ENCODE data around the gene DMD. TPM values are rescaled to one million over a fixed set of nuclear protein-coding genes. Genes with fewer than 3 reads are reported as not detected.

The DMD gene
- polyA plus RNA-seq, 2 of the 4 experiments (the other 2 are of a cell fraction): 0.03 TPM; not detected in 1

- no peak for ATAC-seq
- no peak overlapping the region for H3K4me2 ChIP-seq
- TF ChIP-seq CHD4 (IDR thresholded peaks at IDR 0.05; ENCODE audit: borderline replicate concordance): no peak
- no peak for TF ChIP-seq GATA3 (IDR thresholded peaks at IDR 0.05; ENCODE audit: borderline replicate concordance)
- TF ChIP-seq JUN (IDR thresholded peaks at IDR 0.05): no peak
- TF ChIP-seq MAZ (IDR thresholded peaks at IDR 0.05; ENCODE audit: borderline replicate concordance, low read depth, low read length): no peak
- CTCF ChIA-PET: interaction anchor here (1.1 kb wide), 1 partner anchor 10 kb away, joined by 5 read pairs; no protein-coding TSS in a partner anchor
- 23% methylated on average over 3 of the region's 3 CpGs for WGBS (ENCODE audit: missing lambda C conversion rate)
- H3K4me1 ChIP-seq: no peaks in the 10 kb centered on the region
- FAIRE-seq: no peak
- H3K4me3 ChIP-seq: no peak overlapping the region
- POLR2A ChIA-PET: no interaction called here
- DNase-seq (ENCODE audit: low read depth in 1 of 2, low spot score in 1 of 2): no peak
- H3K27ac ChIP-seq: no peak overlapping the region
- no peaks in the 10 kb centered on the region for H3K9me3 ChIP-seq
These were observed 1987.5 kb downstream of the DMD start for GRCh38 chrX:31223817-31224216.

GRCh38 chrX:31222946-31223345, 1988.4 kb downstream of the DMD start:
- Histone ChIP-seq H3K27ac (no peak overlapping the region), H3K4me1 (no peaks in the 10 kb centered on the region), H3K4me3 (no peak overlapping the region), H3K9me3 (no peaks in the 10 kb centered on the region), H3K4me2 (no peak overlapping the region)
- ChIA-PET CTCF (no interaction called here), POLR2A (no interaction called here)
- no peak for DNase-seq (ENCODE audit: low read depth in 1 of 2, low spot score in 1 of 2)
- no peak for ATAC-seq
- no peak for TF ChIP-seq NFE2L2 (conservative IDR thresholded peaks at IDR 0.05; ENCODE audit: low read length)
- no peak for TF ChIP-seq TFCP2L1 (CRISPR knock-in tag; IDR thresholded peaks at IDR 0.05)
- TF ChIP-seq RARB (CRISPR knock-in tag; IDR thresholded peaks at IDR 0.05): no peak
- no peak for TF ChIP-seq CTCF (IDR thresholded peaks at IDR 0.05)
- no peak for TF ChIP-seq HDAC2 (IDR thresholded peaks at IDR 0.05)
- TF ChIP-seq CBX2 (IDR thresholded peaks at IDR 0.05; ENCODE audit: borderline replicate concordance, low read depth): no peak
- TF ChIP-seq FOSL2 (IDR thresholded peaks at IDR 0.05): no peak
- no peak for TF ChIP-seq FOSL2 (CRISPR knock-in tag; IDR thresholded peaks at IDR 0.05)
- TF ChIP-seq FOSB (CRISPR knock-in tag; IDR thresholded peaks at IDR 0.05): no peak
- TF ChIP-seq ZC3H11A (IDR thresholded peaks at IDR 0.05): no peak
- no peak for TF ChIP-seq CBX8 (IDR thresholded peaks at IDR 0.05)
- TF ChIP-seq KDM1A (IDR thresholded peaks at IDR 0.05; ENCODE audit: low read depth): no peak
- TF ChIP-seq POLR2A (IDR thresholded peaks at IDR 0.05; ENCODE audit: low read length): no peak
- no peak for TF ChIP-seq BHLHE40 (IDR thresholded peaks at IDR 0.05; ENCODE audit: low read depth, low read length)
- TF ChIP-seq RNF2 (IDR thresholded peaks at IDR 0.05; ENCODE audit: borderline replicate concordance, low read depth): no peak
- FAIRE-seq: no peak
- 45% methylated on average over 6 of the region's 6 CpGs for WGBS (ENCODE audit: missing lambda C conversion rate)

GRCh38 chrX:31219174-31219573, 1992.2 kb downstream of the DMD start:
- no peaks in the 10 kb centered on the region for H3K4me1 ChIP-seq
- no peak overlapping the region for H3K4me3 ChIP-seq
- CTCF ChIA-PET: no interaction called here
- H3K27ac ChIP-seq: no peak overlapping the region
- WGBS (ENCODE audit: missing lambda C conversion rate): 0% methylated on average over 6 of the region's 6 CpGs
- ATAC-seq (no peak), DNase-seq (ENCODE audit: low read depth in 1 of 2, low spot score in 1 of 2) (no peak), FAIRE-seq (no peak)
- POLR2A ChIA-PET: no interaction called here
- TF ChIP-seq HEYL (CRISPR knock-in tag; IDR thresholded peaks at IDR 0.05) (no peak), KDM1A (IDR thresholded peaks at IDR 0.05; ENCODE audit: low read depth) (no peak), ZFP36 (IDR thresholded peaks at IDR 0.05; ENCODE audit: borderline replicate concordance, partially characterized antibody) (no peak)
- H3K9me3 ChIP-seq: no peaks in the 10 kb centered on the region
- no peak overlapping the region for H3K4me2 ChIP-seq

- FAIRE-seq (no peak), DNase-seq (ENCODE audit: low read depth in 1 of 2, low spot score in 1 of 2) (no peak), ATAC-seq (no peak)
- TF ChIP-seq PBX3 (IDR thresholded peaks at IDR 0.05): no peak
- TF ChIP-seq CHD4 (IDR thresholded peaks at IDR 0.05; ENCODE audit: borderline replicate concordance): no peak
- TF ChIP-seq RNF2 (IDR thresholded peaks at IDR 0.05; ENCODE audit: borderline replicate concordance, low read depth): no peak
- no peak for TF ChIP-seq FOXS1 (CRISPR knock-in tag; IDR thresholded peaks at IDR 0.05)
- TF ChIP-seq RFX5 (IDR thresholded peaks at IDR 0.05): no peak
- TF ChIP-seq CHD2 (IDR thresholded peaks at IDR 0.05; ENCODE audit: low read length, partially characterized antibody): no peak
- TF ChIP-seq ZFP36 (IDR thresholded peaks at IDR 0.05; ENCODE audit: borderline replicate concordance, partially characterized antibody): no peak
- no peak for TF ChIP-seq CTCF (IDR thresholded peaks at IDR 0.05)
- TF ChIP-seq PHF8 (IDR thresholded peaks at IDR 0.05; ENCODE audit: borderline replicate concordance, low read depth): no peak
- TF ChIP-seq MAFK (IDR thresholded peaks at IDR 0.05; ENCODE audit: partially characterized antibody): no peak
- TF ChIP-seq SREBF2 (IDR thresholded peaks at IDR 0.05): no peak
- no peak for TF ChIP-seq ESRRA (IDR thresholded peaks at IDR 0.05; ENCODE audit: borderline replicate concordance, low read length)
- CTCF ChIA-PET: no interaction called here
- POLR2A ChIA-PET: no interaction called here
- Histone ChIP-seq H3K9me3 (no peaks in the 10 kb centered on the region), H3K4me3 (no peak overlapping the region), H3K4me2 (no peak overlapping the region), H3K27ac (no peak overlapping the region), H3K4me1 (no peaks in the 10 kb centered on the region)
- 0% methylated on average over 2 of the region's 2 CpGs for WGBS (ENCODE audit: missing lambda C conversion rate)
These were observed 1994.3 kb downstream of the DMD start for GRCh38 chrX:31217084-31217483.

Data from A549 (cell line).